IMR-90 (cell line): ENCODE measurements around the gene FSTL5. TPM values are rescaled to one million over a fixed set of nuclear protein-coding genes. Genes with fewer than 3 reads are reported as not detected.

Experiments used
- ATAC-seq: fragments of 200-7000 bp; cut with Tn5 transposase; 2 replicates; pipeline ENCODE4 v1.9.1; 2020; ENCODE audit warnings: low read depth, mild to moderate bottlenecking, moderate library complexity
- BruUV-seq: library from RNA; stranded (reverse); fragments of 400-500 nt; replicated peaks from 2 replicates; lab custom pipeline; 2021; lab: Mats Ljungman, UMichigan
- CTCF ChIA-PET: fragments of 300-600 bp; formaldehyde crosslinking; extraction: SDS; loops from one replicate; lab custom pipeline; 2021; ENCODE audit warnings: antibody characterized with exemption; lab: Yijun Ruan, JAX
- POLR2A ChIA-PET: fragments of 300-600 bp; sonication (Branson Sonifier 250); formaldehyde crosslinking; loops from one replicate; lab custom pipeline; 2022; ENCODE audit warnings: antibody characterized with exemption; ENCODE audit not compliant: unreplicated experiment; lab: Charles Lee
- DNase-seq: peaks from one replicate; pipeline ENCODE4 v3.0.0; 2013
- H2AFZ ChIP-seq: replicated peaks from 2 replicates; pipeline ENCODE3; 2013; ENCODE audit warnings: low read length, mild to moderate bottlenecking; ENCODE audit not compliant: poor library complexity
- H2AK5ac ChIP-seq: 2 replicates; pipeline ENCODE4 v1.6.1; 2013; ENCODE audit warnings: low read depth, low read length, inconsistent platforms
- H2AK9ac ChIP-seq: replicated peaks from 2 replicates; pipeline ENCODE3; 2013; ENCODE audit warnings: mild to moderate bottlenecking, low read depth, low read length, moderate library complexity; ENCODE audit not compliant: poor library complexity
- H2BK120ac ChIP-seq: 2 replicates; pipeline ENCODE4 v1.6.1; 2013; ENCODE audit warnings: low read depth, low read length, inconsistent platforms
- H2BK15ac ChIP-seq: 3 replicates; pipeline ENCODE4 v1.6.1; 2013; ENCODE audit warnings: low read depth, low read length, inconsistent platforms
- H2BK20ac ChIP-seq: 2 replicates; pipeline ENCODE4 v1.6.1; 2013; ENCODE audit warnings: low read depth, mild to moderate bottlenecking, inconsistent platforms, low read length, moderate library complexity
- H2BK5ac ChIP-seq: 2 replicates; pipeline ENCODE4 v1.6.1; 2013; ENCODE audit warnings: mild to moderate bottlenecking, low read depth, low read length, inconsistent platforms; ENCODE audit not compliant: poor library complexity, severe bottlenecking
- H3K14ac ChIP-seq: replicated peaks from 2 replicates; pipeline ENCODE4 v1.6.1; 2013; ENCODE audit warnings: low read depth, low read length, inconsistent platforms
- H3K18ac ChIP-seq: 2 replicates; pipeline ENCODE4 v1.6.1; 2013; ENCODE audit warnings: low read depth, low read length, control low read depth
- H3K23ac ChIP-seq: 2 replicates; pipeline ENCODE4 v1.6.1; 2013; ENCODE audit warnings: low read depth, low read length, inconsistent platforms
- H3K27ac ChIP-seq: 2 replicates; pipeline ENCODE4 v1.5.1; 2013; ENCODE audit warnings: mild to moderate bottlenecking, control low read depth, low read length; ENCODE audit not compliant: insufficient read depth
- H3K27me3 ChIP-seq: 2 replicates; pipeline ENCODE4 v1.6.1; 2013; ENCODE audit warnings: low read length; ENCODE audit not compliant: control insufficient read depth, insufficient read depth
- H3K36me3 ChIP-seq: 2 replicates; pipeline ENCODE4 v1.6.1; 2013; ENCODE audit warnings: low read length, mixed read lengths; ENCODE audit not compliant: control insufficient read depth, insufficient read depth
- H3K4ac ChIP-seq: 2 replicates; pipeline ENCODE4 v1.6.1; 2013; ENCODE audit warnings: low read depth, low read length, inconsistent platforms
- H3K4me1 ChIP-seq: 2 replicates; pipeline ENCODE4 v1.6.1; 2013; ENCODE audit warnings: low read length, mixed read lengths; ENCODE audit not compliant: control insufficient read depth, insufficient read depth
- H3K4me2 ChIP-seq: 2 replicates; pipeline ENCODE4 v1.6.1; 2013; ENCODE audit warnings: low read depth, mild to moderate bottlenecking, control low read depth, low read length, moderate library complexity
- H3K4me3 ChIP-seq: 2 replicates; pipeline ENCODE4 v1.5.1; 2013; ENCODE audit warnings: low read depth, mild to moderate bottlenecking, control low read depth, low read length, moderate library complexity; ENCODE audit not compliant: insufficient read depth
- H3K56ac ChIP-seq: 2 replicates; pipeline ENCODE4 v1.6.1; 2013; ENCODE audit warnings: low read length, inconsistent platforms; ENCODE audit not compliant: insufficient read depth; ENCODE audit errors: extremely low read depth
- H3K79me1 ChIP-seq, 2 experiments: 2 replicates each; pipeline ENCODE4 v1.6.1; 2013; ENCODE audit warnings: low read length in 2 of 2, inconsistent platforms in 1 of 2, low read depth in 1 of 2
- H3K9ac ChIP-seq: 2 replicates; pipeline ENCODE4 v1.6.1; 2013; ENCODE audit warnings: low read depth, low read length, control low read depth
- H3K9me1 ChIP-seq: 2 replicates; pipeline ENCODE4 v1.6.1; 2013; ENCODE audit warnings: low read length, inconsistent platforms; ENCODE audit not compliant: insufficient read depth
- H3K9me3 ChIP-seq: 2 replicates; pipeline ENCODE4 v1.6.1; 2013; ENCODE audit warnings: low read length; ENCODE audit not compliant: control insufficient read depth, insufficient read depth
- H4K20me1 ChIP-seq: 2 replicates; pipeline ENCODE4 v1.6.1; 2013; ENCODE audit warnings: low read length, inconsistent platforms; ENCODE audit not compliant: insufficient read depth
- H4K5ac ChIP-seq: 2 replicates; pipeline ENCODE4 v1.6.1; 2013; ENCODE audit warnings: mild to moderate bottlenecking, low read depth, low read length, control low read depth
- H4K8ac ChIP-seq, 2 experiments: 2 replicates each; pipeline ENCODE4 v1.6.1; 2013; ENCODE audit warnings: low read depth in 2 of 2, low read length in 2 of 2, control low read depth in 1 of 2, inconsistent platforms in 1 of 2
- H4K91ac ChIP-seq: 2 replicates; pipeline ENCODE4 v1.6.1; 2013; ENCODE audit warnings: low read depth, low read length, inconsistent platforms; ENCODE audit not compliant: insufficient read depth
- BHLHE40 ChIP-seq: fragments of 150-350 bp; IDR thresholded peaks from 2 replicates; pipeline ENCODE4 v1.6.1; 2016; ENCODE audit warnings: mild to moderate bottlenecking, low read depth, low read length
- CEBPB ChIP-seq: IDR thresholded peaks from 2 replicates; pipeline ENCODE4 v1.6.1; 2012; ENCODE audit warnings: low read depth, low read length, improper control_type of control experiment
- CHD1 ChIP-seq: IDR thresholded peaks from 2 replicates; pipeline ENCODE4 v1.6.1; 2012; ENCODE audit warnings: low read depth, low read length, improper control_type of control experiment
- CTCF ChIP-seq: conservative IDR thresholded peaks from 2 replicates; pipeline ENCODE4 v1.5.1; 2012; ENCODE audit warnings: mild to moderate bottlenecking, low read depth, low read length, improper control_type of control experiment
- MAFK ChIP-seq: IDR thresholded peaks from 2 replicates; pipeline ENCODE4 v1.6.1; 2012; ENCODE audit warnings: low read depth, low read length, improper control_type of control experiment
- MAZ ChIP-seq: IDR thresholded peaks from 2 replicates; pipeline ENCODE4 v1.6.1; 2012; ENCODE audit warnings: low read depth, mild to moderate bottlenecking, low read length, improper control_type of control experiment, moderate library complexity, borderline replicate concordance
- MXI1 ChIP-seq: IDR thresholded peaks from 2 replicates; pipeline ENCODE4 v1.6.1; 2012; ENCODE audit warnings: low read depth, mild to moderate bottlenecking, low read length, moderate library complexity, borderline replicate concordance
- RAD21 ChIP-seq: IDR thresholded peaks from 2 replicates; pipeline ENCODE4 v1.6.1; 2012; ENCODE audit warnings: low read length, improper control_type of control experiment
- RCOR1 ChIP-seq: IDR thresholded peaks from 2 replicates; pipeline ENCODE4 v1.6.1; 2012; ENCODE audit warnings: mild to moderate bottlenecking, low read length, improper control_type of control experiment; ENCODE audit not compliant: insufficient replicate concordance
- RFX5 ChIP-seq: IDR thresholded peaks from 2 replicates; pipeline ENCODE4 v1.8.0; 2012; ENCODE audit warnings: low read depth, mild to moderate bottlenecking, low read length, moderate library complexity
- WGBS, 2 experiments: methylation state at CpG; one replicate each; pipeline versions ENCODE4 v1.1.5 to v1.1.7; 2013; ENCODE audit warnings: missing lambda C conversion rate in 2 of 2; ENCODE audit not compliant: insufficient read length in 1 of 2; ENCODE audit errors: extremely low coverage in 2 of 2; 5-methylcytosine and 5-hydroxymethylcytosine counted together
- dilution Hi-C: fragments of 300-500 bp; cut with HindIII; formaldehyde crosslinking; loops from one replicate; pipeline ENCODE4 v1.14.3; 2018; ENCODE audit warnings: low sequenced_read_pairs; ENCODE audit not compliant: unreplicated experiment
- in situ Hi-C: fragments of 300-500 bp; cut with MboI; formaldehyde crosslinking; loops from 3 replicates; pipeline ENCODE4 v1.14.3; 2019; ENCODE audit warnings: low sequenced_read_pairs, inconsistent platforms, mixed read lengths
- intact Hi-C: fragments of 100-400 bp; cut with micrococcal nuclease; formaldehyde crosslinking; loops from 2 replicates; pipeline ENCODE4 v1.10.0; 2022
- polyA plus RNA-seq, 3 experiments: library from polyadenylated mRNA; depleted of rRNA; stranded (reverse); fragments of >200 nt; gene quantifications; 2 replicates each; pipeline ENCODE4 v1.2.3, GENCODE V29; 2012; ENCODE audit warnings: low replicate concordance in 1 of 3
- total RNA-seq: library from RNA; depleted of rRNA; stranded (reverse); fragments of >200 nt; gene quantifications from 2 replicates; pipeline ENCODE4 v1.2.3, GENCODE V29; 2012
- TF ChIP-seq, protein P1 (sequence below): fragments of 150-350 bp; IDR thresholded peaks from 2 replicates; pipeline ENCODE4 v1.6.1; 2017; ENCODE audit warnings: mild to moderate bottlenecking, antibody characterized with exemption, low read length, low read depth

The FSTL5 gene
- total and polyA plus RNA-seq, 2 of the 4 experiments (the other 2 are of a cell fraction): under 0.01 TPM; not detected in 1

- Histone ChIP-seq H3K9me3 (no peaks in the 10 kb centered on the region), H3K14ac (no peak overlapping the region), H2AK5ac (no peak overlapping the region), H2BK15ac (no peak overlapping the region), H2BK20ac (no peak overlapping the region), H3K36me3 (no peaks in the 10 kb centered on the region), H3K56ac (no peak overlapping the region), H2BK5ac (no peak overlapping the region), H3K4me3 (no peak overlapping the region), H3K4me1 (no peaks in the 10 kb centered on the region), H3K9me1 (no peaks in the 10 kb centered on the region), H3K4ac (no peak overlapping the region), H4K20me1 (no peaks in the 10 kb centered on the region), H3K27me3 (no peaks in the 10 kb centered on the region), H2AFZ (no peak overlapping the region), H4K91ac (no peak overlapping the region), H2BK120ac (no peak overlapping the region), H3K9ac (no peak overlapping the region), H3K79me1 (no peaks in the 10 kb centered on the region), H4K8ac (no peak overlapping the region), H2AK9ac (no peak overlapping the region), H3K23ac (no peak overlapping the region), H3K27ac (no peak overlapping the region), H4K5ac (no peak overlapping the region), H3K18ac (no peak overlapping the region), H3K4me2 (no peak overlapping the region)
- intact Hi-C loops (no loop called here), dilution Hi-C loops (no loop called here), in situ Hi-C loops (no loop called here)
- WGBS, 2 experiments: no CpG with 5 or more reads among the region's 1 CpG
- no TSS peak for BruUV-seq
- ATAC-seq (no peak), DNase-seq (no peak)
- ChIA-PET CTCF (no interaction called here), POLR2A (no interaction called here)
- TF ChIP-seq CEBPB (no peak), RFX5 (no peak), MAFK (no peak), MAZ (no peak), RAD21 (no peak), RCOR1 (no peak), CTCF (no peak), MXI1 (no peak), CHD1 (no peak), BHLHE40 (no peak)
- TF ChIP-seq, protein P1, sequence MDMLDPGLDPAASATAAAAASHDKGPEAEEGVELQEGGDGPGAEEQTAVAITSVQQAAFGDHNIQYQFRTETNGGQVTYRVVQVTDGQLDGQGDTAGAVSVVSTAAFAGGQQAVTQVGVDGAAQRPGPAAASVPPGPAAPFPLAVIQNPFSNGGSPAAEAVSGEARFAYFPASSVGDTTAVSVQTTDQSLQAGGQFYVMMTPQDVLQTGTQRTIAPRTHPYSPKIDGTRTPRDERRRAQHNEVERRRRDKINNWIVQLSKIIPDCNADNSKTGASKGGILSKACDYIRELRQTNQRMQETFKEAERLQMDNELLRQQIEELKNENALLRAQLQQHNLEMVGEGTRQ: no peak
Measured at GRCh38 chr4:161540265-161540664, 623.5 kb downstream of the FSTL5 start.
